Measurements from ENCODE around the gene ZFYVE28. TPM values are rescaled to one million over a fixed set of nuclear protein-coding genes. Genes with fewer than 3 reads are reported as not detected.

ZFYVE28 gene
- total RNA-seq, 1 donor from 2014 or later, result 0.44 TPM

- DNase-seq (ENCODE audit: low spot score), result no peak
- H3K4me1 Mint-ChIP-seq (ENCODE audit: unreplicated experiment), result peaks cover 17% of the 10 kb centered on the region
- peak overlapping the region; percentile 79 for H3K27ac Mint-ChIP-seq (ENCODE audit: unreplicated experiment)
- no peaks in the 10 kb centered on the region for H3K9me3 Mint-ChIP-seq (ENCODE audit: unreplicated experiment)
- H3K4me3 Mint-ChIP-seq (ENCODE audit: unreplicated experiment), result peak overlapping the region; percentile 84
- H3K27me3 Mint-ChIP-seq (ENCODE audit: unreplicated experiment), result peaks cover 24% of the 10 kb centered on the region
- peaks cover 11% of the 10 kb centered on the region for H3K36me3 Mint-ChIP-seq (ENCODE audit: low read depth, unreplicated experiment)
- no peak for TF ChIP-seq CTCF (IDR thresholded peaks at IDR 0.05; ENCODE audit: unreplicated experiment)
Measured at GRCh38 chr4:2419814-2420213, 1.4 kb upstream of the ZFYVE28 start.

DNA sequence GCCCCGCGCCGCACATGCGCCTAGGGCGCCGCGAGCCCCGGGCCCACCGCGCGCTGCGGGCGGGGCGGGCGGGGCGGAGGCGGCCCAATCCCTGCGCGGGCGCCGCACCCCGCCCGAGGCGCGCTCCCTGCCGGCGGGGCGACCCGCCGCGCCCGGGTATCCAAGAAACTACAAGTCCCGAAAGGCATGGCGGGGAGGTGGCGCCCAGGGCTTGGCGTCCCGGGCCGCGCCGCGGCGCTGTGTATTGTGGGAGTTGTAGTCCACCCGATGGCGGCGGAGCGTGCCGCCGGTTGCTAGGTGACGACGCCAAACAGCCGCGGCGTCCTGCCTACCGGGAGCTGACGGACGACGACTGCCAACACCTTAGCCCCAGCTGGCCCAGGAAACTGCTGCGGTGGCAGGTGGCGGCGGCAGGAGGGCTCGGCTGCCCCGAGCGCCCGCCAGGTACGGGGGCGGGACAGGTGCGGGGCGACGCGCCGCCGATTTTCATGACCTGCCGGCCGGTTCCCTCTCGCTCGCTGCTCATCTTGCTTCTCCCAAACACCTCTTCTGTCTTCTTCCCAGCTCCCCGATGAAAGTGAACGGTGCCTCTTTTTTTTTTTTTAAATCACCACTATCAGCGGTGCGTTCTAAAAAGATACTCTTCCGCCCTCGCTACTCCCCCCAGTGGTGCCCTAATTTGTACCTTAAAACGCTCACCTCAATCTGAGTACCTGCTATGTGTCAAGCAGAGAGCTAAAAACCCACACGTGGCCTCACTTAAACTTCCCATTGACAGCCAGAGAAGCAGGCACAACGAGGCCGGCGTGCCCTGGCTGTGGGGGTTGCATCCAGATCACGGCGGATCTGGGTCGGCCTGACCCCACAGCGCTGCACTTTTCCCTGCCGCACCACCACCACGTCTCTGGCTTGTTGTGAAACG is 466 bp upstream of the ZFYVE28 start, which contains the start of gene CFAP99:
CFAP99 (plus strand) TSS at position 306 of the 922 bp plus-strand sequence.
- H3K36me3 Mint-ChIP-seq (ENCODE audit: low read depth, unreplicated experiment), result peaks cover 11% of the 10 kb centered on the region
- peak within 1 kb of the TSS; percentile 84 for H3K4me3 Mint-ChIP-seq (ENCODE audit: unreplicated experiment)
- peak within 1 kb of the TSS; percentile 79 for H3K27ac Mint-ChIP-seq (ENCODE audit: unreplicated experiment)
- TF ChIP-seq CTCF (IDR thresholded peaks at IDR 0.05; ENCODE audit: unreplicated experiment), result no peak
- peak; percentile 98 for DNase-seq (ENCODE audit: low spot score)
- peaks cover 24% of the 10 kb centered on the region for H3K27me3 Mint-ChIP-seq (ENCODE audit: unreplicated experiment)
- no peaks in the 10 kb centered on the region for H3K9me3 Mint-ChIP-seq (ENCODE audit: unreplicated experiment)
- peaks cover 20% of the 10 kb centered on the region for H3K4me1 Mint-ChIP-seq (ENCODE audit: unreplicated experiment)

- Mint-ChIP-seq H3K9me3 (ENCODE audit: unreplicated experiment) (no peaks in the 10 kb centered on the region), H3K36me3 (ENCODE audit: low read depth, unreplicated experiment) (peaks cover 11% of the 10 kb centered on the region), H3K27ac (ENCODE audit: unreplicated experiment) (no peak overlapping the region), H3K27me3 (ENCODE audit: unreplicated experiment) (peaks cover 31% of the 10 kb centered on the region), H3K4me1 (ENCODE audit: unreplicated experiment) (peaks cover 32% of the 10 kb centered on the region), H3K4me3 (ENCODE audit: unreplicated experiment) (peak overlapping the region; percentile 74)
- no peak for TF ChIP-seq CTCF (IDR thresholded peaks at IDR 0.05; ENCODE audit: unreplicated experiment)
- DNase-seq (ENCODE audit: low spot score), result peak; percentile 30
Measured at GRCh38 chr4:2417226-2417764, 1.1 kb downstream of the ZFYVE28 start.

- Mint-ChIP-seq H3K9me3 (ENCODE audit: unreplicated experiment) (no peaks in the 10 kb centered on the region), H3K36me3 (ENCODE audit: low read depth, unreplicated experiment) (peaks cover 11% of the 10 kb centered on the region), H3K4me3 (ENCODE audit: unreplicated experiment) (peak overlapping the region; percentile 47), H3K27ac (ENCODE audit: unreplicated experiment) (no peak overlapping the region), H3K4me1 (ENCODE audit: unreplicated experiment) (peaks cover 32% of the 10 kb centered on the region), H3K27me3 (ENCODE audit: unreplicated experiment) (peaks cover 32% of the 10 kb centered on the region)
- no peak for TF ChIP-seq CTCF (IDR thresholded peaks at IDR 0.05; ENCODE audit: unreplicated experiment)
- DNase-seq (ENCODE audit: low spot score), result peak; percentile 27
Measured at GRCh38 chr4:2416564-2417225, 1.8 kb downstream of the ZFYVE28 start.

All from endothelial cell (in vitro differentiated cells).